Uterus (tissue), 2 donors: ENCODE measurements around the gene BRAT1.

Source experiments
- CTCF ChIP-seq, 4 experiments: fragments of 200-600 bp in 2 of 4; fragments of 450-650 bp in 2 of 4; sonication (generic) in 2 of 4; IDR thresholded peaks; one replicate each; pipeline ENCODE4 v1.5.1; 2016 to 2019; ENCODE audit warnings: antibody characterized with exemption in 4 of 4, mild to moderate bottlenecking in 2 of 4, moderate library complexity in 1 of 4
- POLR2A ChIP-seq, 2 donors: fragments of 450-650 bp; IDR thresholded peaks; one replicate each; pipeline ENCODE4 v1.6.1; 2016; ENCODE audit warnings: antibody characterized with exemption in 2 of 2, mild to moderate bottlenecking in 1 of 2, moderate library complexity in 1 of 2

GRCh38 chr7:2509298-2509906, 45.9 kb downstream of the BRAT1 start:
- TF ChIP-seq CTCF (IDR thresholded peaks at IDR 0.05) (no peak), POLR2A (IDR thresholded peaks at IDR 0.05) (no peak)
